Measurements from ENCODE around the gene GOLGA6L2.

Gene GOLGA6L2

DNA sequence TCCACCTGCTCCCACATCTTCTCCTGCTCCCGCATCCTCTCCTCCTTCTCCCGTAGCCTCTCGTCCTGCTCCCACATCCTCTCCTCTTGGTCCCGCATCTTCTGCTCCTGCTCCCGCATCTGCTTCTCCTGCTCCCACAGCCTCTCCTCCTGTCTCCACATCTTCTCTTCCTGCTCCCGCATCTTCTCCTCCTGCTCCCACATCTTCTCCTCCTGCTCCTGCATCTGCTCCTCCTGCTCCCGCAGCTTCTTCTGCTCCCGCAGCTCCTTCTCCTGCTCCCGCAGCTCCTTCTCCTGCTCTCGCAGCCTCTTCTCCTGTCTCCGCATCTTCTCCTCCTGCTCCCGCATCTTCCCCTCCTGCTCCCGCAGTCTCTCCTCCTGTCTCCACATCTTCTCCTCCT, 5.8 kb downstream of the GOLGA6L2 start:
- H3K4me2 ChIP-seq (ENCODE audit: low read depth, low read length): no peak overlapping the region
- no peaks in the 10 kb centered on the region for H3K9me2 ChIP-seq (replicated peaks; ENCODE audit: insufficient read depth, low read length)
- H3K9me3 ChIP-seq (replicated peaks; ENCODE audit: insufficient read depth, low read length): no peaks in the 10 kb centered on the region
- peaks cover 6% of the 10 kb centered on the region; the same call in 1 of the 2 replicates for H3K4me1 ChIP-seq (ENCODE audit: low read length)
- H4K20me1 ChIP-seq (ENCODE audit: insufficient read depth, low read length): no peaks in the 10 kb centered on the region
- no peak overlapping the region for H3K4me3 ChIP-seq (ENCODE audit: low read length)
- H3K36me3 ChIP-seq (replicated peaks; ENCODE audit: insufficient read depth, low read length): no peaks in the 10 kb centered on the region
- no peak overlapping the region for H2AFZ ChIP-seq (ENCODE audit: low read length)
- peaks cover 5% of the 10 kb centered on the region; the same call in 1 of the 2 replicates for H3K27me3 ChIP-seq (replicated peaks; ENCODE audit: insufficient read depth, low read length)
- peaks cover 10% of the 10 kb centered on the region; the same call in 1 of the 2 replicates for H3F3A ChIP-seq (ENCODE audit: insufficient read depth, low read length)
- H3K79me2 ChIP-seq (ENCODE audit: low read length): no peaks in the 10 kb centered on the region
- TF ChIP-seq EZH2phosphoT487 (IDR thresholded peaks at IDR 0.05; ENCODE audit: low read length): no peak
- no peak for DNase-seq
- H3K27ac ChIP-seq (ENCODE audit: low read length): no peak overlapping the region
- no peak overlapping the region for H3K9ac ChIP-seq (ENCODE audit: low read length)

DNA sequence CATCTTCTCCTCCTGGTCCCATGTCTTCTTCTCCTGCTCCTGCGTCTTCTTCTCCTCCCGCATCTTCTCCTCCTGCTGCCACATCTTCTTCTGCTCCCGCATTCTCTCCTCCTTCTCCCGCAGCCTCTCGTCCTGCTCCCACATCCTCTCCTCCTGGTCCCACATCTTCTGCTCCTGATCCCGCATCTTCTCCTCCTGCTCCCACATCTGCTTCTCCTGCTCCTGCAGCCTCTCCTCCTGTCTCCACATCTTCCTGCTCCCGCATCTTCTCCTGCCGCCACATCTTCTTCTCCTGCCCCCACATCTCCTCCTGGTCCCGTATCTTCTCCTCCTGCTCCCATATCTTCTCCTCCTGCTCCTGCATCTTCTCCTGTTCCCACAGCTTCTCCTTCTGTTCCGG, 6.4 kb downstream of the GOLGA6L2 start:
- no peaks in the 10 kb centered on the region for H3K79me2 ChIP-seq (ENCODE audit: low read length)
- peaks cover 6% of the 10 kb centered on the region; the same call in 1 of the 2 replicates for H3K4me1 ChIP-seq (ENCODE audit: low read length)
- H3K27me3 ChIP-seq (replicated peaks; ENCODE audit: insufficient read depth, low read length): peaks cover 5% of the 10 kb centered on the region; the same call in 1 of the 2 replicates
- H2AFZ ChIP-seq (ENCODE audit: low read length): no peak overlapping the region
- no peak overlapping the region for H3K27ac ChIP-seq (ENCODE audit: low read length)
- TF ChIP-seq EZH2phosphoT487 (IDR thresholded peaks at IDR 0.05; ENCODE audit: low read length): no peak
- TF ChIP-seq, protein P1, sequence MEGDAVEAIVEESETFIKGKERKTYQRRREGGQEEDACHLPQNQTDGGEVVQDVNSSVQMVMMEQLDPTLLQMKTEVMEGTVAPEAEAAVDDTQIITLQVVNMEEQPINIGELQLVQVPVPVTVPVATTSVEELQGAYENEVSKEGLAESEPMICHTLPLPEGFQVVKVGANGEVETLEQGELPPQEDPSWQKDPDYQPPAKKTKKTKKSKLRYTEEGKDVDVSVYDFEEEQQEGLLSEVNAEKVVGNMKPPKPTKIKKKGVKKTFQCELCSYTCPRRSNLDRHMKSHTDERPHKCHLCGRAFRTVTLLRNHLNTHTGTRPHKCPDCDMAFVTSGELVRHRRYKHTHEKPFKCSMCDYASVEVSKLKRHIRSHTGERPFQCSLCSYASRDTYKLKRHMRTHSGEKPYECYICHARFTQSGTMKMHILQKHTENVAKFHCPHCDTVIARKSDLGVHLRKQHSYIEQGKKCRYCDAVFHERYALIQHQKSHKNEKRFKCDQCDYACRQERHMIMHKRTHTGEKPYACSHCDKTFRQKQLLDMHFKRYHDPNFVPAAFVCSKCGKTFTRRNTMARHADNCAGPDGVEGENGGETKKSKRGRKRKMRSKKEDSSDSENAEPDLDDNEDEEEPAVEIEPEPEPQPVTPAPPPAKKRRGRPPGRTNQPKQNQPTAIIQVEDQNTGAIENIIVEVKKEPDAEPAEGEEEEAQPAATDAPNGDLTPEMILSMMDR (IDR thresholded peaks at IDR 0.05; ENCODE audit: low read length): no peak
- H3K4me3 ChIP-seq (ENCODE audit: low read length): no peak overlapping the region
- no peaks in the 10 kb centered on the region for H3K9me2 ChIP-seq (replicated peaks; ENCODE audit: insufficient read depth, low read length)
- no peaks in the 10 kb centered on the region for H3K9me3 ChIP-seq (replicated peaks; ENCODE audit: insufficient read depth, low read length)
- H4K20me1 ChIP-seq (ENCODE audit: insufficient read depth, low read length): no peaks in the 10 kb centered on the region
- DNase-seq: no peak
- no peak overlapping the region for H3K4me2 ChIP-seq (ENCODE audit: low read depth, low read length)
- peaks cover 10% of the 10 kb centered on the region for H3F3A ChIP-seq (ENCODE audit: insufficient read depth, low read length)
- H3K36me3 ChIP-seq (replicated peaks; ENCODE audit: insufficient read depth, low read length): no peaks in the 10 kb centered on the region
- H3K9ac ChIP-seq (ENCODE audit: low read length): no peak overlapping the region

DNA sequence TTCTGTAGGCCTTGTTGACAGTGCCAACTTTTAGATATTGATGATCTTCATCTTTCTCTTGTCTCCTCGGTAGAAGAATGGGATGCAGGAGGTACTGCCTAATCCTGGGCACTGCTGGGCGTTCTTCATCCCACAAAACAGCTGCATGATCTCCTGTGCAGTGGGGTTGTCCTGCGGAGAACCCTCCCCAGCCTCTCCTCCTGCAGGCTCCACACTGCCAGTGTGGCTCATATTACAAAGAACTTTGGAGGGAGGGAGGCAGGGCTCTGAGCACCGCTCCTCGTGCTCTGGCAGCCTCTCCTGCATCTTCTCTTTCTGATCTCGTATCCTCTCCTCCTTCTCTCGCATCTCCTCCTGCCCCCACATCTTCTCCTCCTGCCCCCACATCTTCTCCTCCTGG, 7.5 kb downstream of the GOLGA6L2 start:
- Histone ChIP-seq H3K4me3 (ENCODE audit: low read length) (no peak overlapping the region), H3K36me3 (replicated peaks; ENCODE audit: insufficient read depth, low read length) (no peaks in the 10 kb centered on the region), H2AFZ (ENCODE audit: low read length) (no peak overlapping the region), H3K4me1 (ENCODE audit: low read length) (peaks cover 9% of the 10 kb centered on the region), H3F3A (ENCODE audit: insufficient read depth, low read length) (peaks cover 10% of the 10 kb centered on the region), H3K4me2 (ENCODE audit: low read depth, low read length) (no peak overlapping the region), H3K27ac (ENCODE audit: low read length) (no peak overlapping the region), H3K9me3 (replicated peaks; ENCODE audit: insufficient read depth, low read length) (no peaks in the 10 kb centered on the region), H3K27me3 (replicated peaks; ENCODE audit: insufficient read depth, low read length) (peaks cover 5% of the 10 kb centered on the region; the same call in 1 of the 2 replicates), H3K9me2 (replicated peaks; ENCODE audit: insufficient read depth, low read length) (no peaks in the 10 kb centered on the region), H3K79me2 (ENCODE audit: low read length) (no peaks in the 10 kb centered on the region), H3K9ac (ENCODE audit: low read length) (no peak overlapping the region), H4K20me1 (ENCODE audit: insufficient read depth, low read length) (no peaks in the 10 kb centered on the region)
- DNase-seq: no peak
- no peak for TF ChIP-seq EZH2 (optimal IDR thresholded peaks at IDR 0.05; ENCODE audit: low read depth, low read length)
- TF ChIP-seq, protein P1 (IDR thresholded peaks at IDR 0.05; ENCODE audit: low read length): no peak
- TF ChIP-seq EZH2phosphoT487 (IDR thresholded peaks at IDR 0.05; ENCODE audit: low read length): no peak

DNA sequence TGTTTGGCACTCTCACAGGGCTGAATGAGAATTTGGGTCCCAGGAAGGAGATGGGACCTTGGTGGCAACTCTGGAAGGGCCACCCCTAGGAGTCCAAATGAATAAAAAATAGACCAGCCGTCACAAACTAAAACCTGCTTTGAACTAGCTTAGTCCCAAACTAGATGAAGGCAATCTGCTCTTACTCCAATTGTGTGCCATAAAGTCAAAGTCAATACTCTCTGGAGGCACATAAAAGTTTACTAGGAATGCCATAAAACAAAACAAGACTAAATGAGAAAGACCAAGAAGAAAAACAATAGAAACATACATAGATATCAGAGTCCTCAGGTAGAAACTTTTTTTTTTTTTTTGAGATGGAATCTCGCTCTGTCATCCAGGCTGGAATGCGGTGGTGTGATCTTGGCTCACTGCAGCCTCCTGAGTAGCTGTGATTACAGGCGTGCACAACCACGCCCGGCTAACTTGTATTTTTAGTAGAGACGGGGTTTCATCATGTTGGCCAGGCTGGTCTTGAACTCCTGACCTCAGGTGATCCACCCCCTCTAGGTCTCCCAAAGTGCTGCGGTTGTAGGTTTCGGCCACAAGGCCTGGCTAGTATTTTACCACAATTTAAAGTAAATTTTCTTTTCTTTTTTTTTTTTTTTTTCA, 8.1 kb downstream of the GOLGA6L2 start:
- Histone ChIP-seq H3K9me3 (replicated peaks; ENCODE audit: insufficient read depth, low read length) (no peaks in the 10 kb centered on the region), H4K20me1 (ENCODE audit: insufficient read depth, low read length) (no peaks in the 10 kb centered on the region), H3K9me2 (replicated peaks; ENCODE audit: insufficient read depth, low read length) (no peaks in the 10 kb centered on the region), H3K9ac (ENCODE audit: low read length) (no peak overlapping the region), H3K4me3 (ENCODE audit: low read length) (no peak overlapping the region), H3K36me3 (replicated peaks; ENCODE audit: insufficient read depth, low read length) (no peaks in the 10 kb centered on the region), H3K27me3 (replicated peaks; ENCODE audit: insufficient read depth, low read length) (peaks cover 5% of the 10 kb centered on the region; the same call in 1 of the 2 replicates), H3K4me1 (ENCODE audit: low read length) (peaks cover 11% of the 10 kb centered on the region), H3K27ac (ENCODE audit: low read length) (no peak overlapping the region), H3K4me2 (ENCODE audit: low read depth, low read length) (no peak overlapping the region), H3F3A (ENCODE audit: insufficient read depth, low read length) (peaks cover 10% of the 10 kb centered on the region), H2AFZ (ENCODE audit: low read length) (no peak overlapping the region), H3K79me2 (ENCODE audit: low read length) (no peaks in the 10 kb centered on the region)
- TF ChIP-seq, protein P1 (IDR thresholded peaks at IDR 0.05; ENCODE audit: low read length): no peak
- TF ChIP-seq EZH2 (optimal IDR thresholded peaks at IDR 0.05; ENCODE audit: low read depth, low read length) (no peak), EZH2phosphoT487 (IDR thresholded peaks at IDR 0.05; ENCODE audit: low read length) (no peak)
- DNase-seq: peak; percentile 32

Measured in MM.1S (cell line).